Activated B cell treated with CpG ODN at 0.5 μM for 24 hours (primary cell): Measurements from ENCODE around the gene CALN1. TPM values are rescaled to one million over a fixed set of nuclear protein-coding genes. Genes with fewer than 3 reads are reported as not detected.

Experiments used
- ATAC-seq: fragments of 200-7000 bp; cut with Tn5 transposase; one replicate; pipeline ENCODE4 v1.10.0; 2021; ENCODE audit warnings: low read depth, mild to moderate bottlenecking, moderate library complexity
- CTCF ChIA-PET: fragments of 350-600 bp; sonication (Branson Sonifier 250); formaldehyde crosslinking; loops from one replicate; lab custom pipeline; 2021; ENCODE audit warnings: antibody characterized with exemption; lab: Charles Lee
- POLR2A ChIA-PET: fragments of 350-600 bp; sonication (Branson Sonifier 250); formaldehyde crosslinking; loops from one replicate; lab custom pipeline; 2021; ENCODE audit warnings: antibody characterized with exemption; lab: Charles Lee
- DNase-seq: peaks from one replicate; pipeline ENCODE4 v3.0.0; 2022
- H3K27ac Mint-ChIP-seq: one replicate; pipeline ENCODE4 v1.8.0; 2020; ENCODE audit warnings: mixed read lengths
- H3K27me3 Mint-ChIP-seq: one replicate; pipeline ENCODE4 v1.8.0; 2021; ENCODE audit warnings: mixed read lengths
- H3K36me3 Mint-ChIP-seq: one replicate; pipeline ENCODE4 v1.8.0; 2021; ENCODE audit warnings: low read depth, mixed read lengths
- H3K4me1 Mint-ChIP-seq: one replicate; pipeline ENCODE4 v1.8.0; 2021; ENCODE audit warnings: mixed read lengths
- H3K4me3 Mint-ChIP-seq: one replicate; pipeline ENCODE4 v1.8.0; 2020; ENCODE audit warnings: mild to moderate bottlenecking, mixed read lengths
- H3K9me3 Mint-ChIP-seq: one replicate; pipeline ENCODE4 v1.8.0; 2020; ENCODE audit warnings: mixed read lengths
- intact Hi-C: fragments of 100-400 bp; cut with micrococcal nuclease; formaldehyde crosslinking; loops from one replicate; pipeline ENCODE4 v1.15.1; 2024
- total RNA-seq: library from RNA; stranded (reverse); gene quantifications from 2 replicates; pipeline ENCODE4 v1.2.3, GENCODE V29; 2022
- TF ChIP-seq, protein P1 (sequence below): fragments of 200-600 bp; IDR thresholded peaks from one replicate; pipeline ENCODE4 v1.8.0; 2022; ENCODE audit warnings: antibody characterized with exemption, mild to moderate bottlenecking

CALN1 gene
- total RNA-seq, 1 donor from 2014 or later: not detected

- no peak overlapping the region for H3K27ac Mint-ChIP-seq
Measured at GRCh38 chr7:72161534-72161933, 250.6 kb downstream of the CALN1 start.

DNA sequence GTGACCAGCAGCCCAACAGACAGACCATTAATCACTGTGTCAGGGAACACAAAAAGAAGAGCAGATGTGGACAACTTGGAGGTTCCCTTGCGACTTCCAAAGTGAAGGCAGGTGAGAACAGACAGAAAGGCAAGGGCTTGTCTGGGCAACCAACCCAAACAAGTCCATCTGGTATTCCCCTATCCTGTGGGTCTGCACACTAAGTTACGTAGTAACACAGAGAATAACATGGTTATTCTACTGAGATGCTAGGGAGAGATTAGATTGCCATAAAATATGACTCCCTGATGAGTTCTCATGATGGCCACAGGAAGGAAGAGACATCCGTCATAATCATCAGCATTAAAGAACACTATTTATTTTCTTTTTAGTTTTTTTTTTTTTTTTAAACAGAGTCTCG, 252.2 kb downstream of the CALN1 start:
- DNase-seq (no peak), ATAC-seq (no peak)
- CTCF ChIA-PET: no interaction called here
- H3K9me3 Mint-ChIP-seq: peaks cover 17% of the 10 kb centered on the region
- TF ChIP-seq, protein P1, sequence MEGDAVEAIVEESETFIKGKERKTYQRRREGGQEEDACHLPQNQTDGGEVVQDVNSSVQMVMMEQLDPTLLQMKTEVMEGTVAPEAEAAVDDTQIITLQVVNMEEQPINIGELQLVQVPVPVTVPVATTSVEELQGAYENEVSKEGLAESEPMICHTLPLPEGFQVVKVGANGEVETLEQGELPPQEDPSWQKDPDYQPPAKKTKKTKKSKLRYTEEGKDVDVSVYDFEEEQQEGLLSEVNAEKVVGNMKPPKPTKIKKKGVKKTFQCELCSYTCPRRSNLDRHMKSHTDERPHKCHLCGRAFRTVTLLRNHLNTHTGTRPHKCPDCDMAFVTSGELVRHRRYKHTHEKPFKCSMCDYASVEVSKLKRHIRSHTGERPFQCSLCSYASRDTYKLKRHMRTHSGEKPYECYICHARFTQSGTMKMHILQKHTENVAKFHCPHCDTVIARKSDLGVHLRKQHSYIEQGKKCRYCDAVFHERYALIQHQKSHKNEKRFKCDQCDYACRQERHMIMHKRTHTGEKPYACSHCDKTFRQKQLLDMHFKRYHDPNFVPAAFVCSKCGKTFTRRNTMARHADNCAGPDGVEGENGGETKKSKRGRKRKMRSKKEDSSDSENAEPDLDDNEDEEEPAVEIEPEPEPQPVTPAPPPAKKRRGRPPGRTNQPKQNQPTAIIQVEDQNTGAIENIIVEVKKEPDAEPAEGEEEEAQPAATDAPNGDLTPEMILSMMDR: no peak
- no peak overlapping the region for H3K4me3 Mint-ChIP-seq
- no peak overlapping the region for H3K27ac Mint-ChIP-seq
- no peaks in the 10 kb centered on the region for H3K4me1 Mint-ChIP-seq
- no peaks in the 10 kb centered on the region for H3K36me3 Mint-ChIP-seq
- POLR2A ChIA-PET: no interaction called here
- no peaks in the 10 kb centered on the region for H3K27me3 Mint-ChIP-seq
- intact Hi-C loops: no loop called here

More at GRCh38 chr7:72161534-72161933, 250.6 kb downstream of the CALN1 start:
- intact Hi-C loops: no loop called here
- ChIA-PET CTCF (no interaction called here), POLR2A (no interaction called here)
- H3K9me3 Mint-ChIP-seq: peaks cover 17% of the 10 kb centered on the region
- H3K36me3 Mint-ChIP-seq: no peaks in the 10 kb centered on the region
- ATAC-seq (no peak), DNase-seq (no peak)
- TF ChIP-seq, protein P1: no peak
- no peaks in the 10 kb centered on the region for H3K27me3 Mint-ChIP-seq
- no peak overlapping the region for H3K4me3 Mint-ChIP-seq
- H3K4me1 Mint-ChIP-seq: no peaks in the 10 kb centered on the region

DNA sequence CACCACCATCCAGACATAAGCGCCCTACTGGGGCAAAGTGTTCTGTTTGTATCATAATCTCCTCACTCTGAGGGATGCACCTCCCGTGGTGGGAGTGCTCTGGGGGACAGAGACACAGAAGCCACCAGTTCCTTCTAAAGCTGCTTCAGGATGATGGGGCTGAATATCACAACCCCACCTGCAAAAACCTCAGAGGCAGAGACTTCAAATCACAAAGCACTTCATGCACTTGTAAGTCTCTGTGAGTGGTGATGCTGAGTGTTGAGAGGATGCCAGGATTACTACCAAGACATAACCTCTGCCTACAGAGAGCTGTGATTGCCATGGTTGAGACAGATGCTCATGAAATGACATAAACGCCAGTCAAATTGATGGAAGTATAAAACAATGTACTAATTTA, 255.5 kb downstream of the CALN1 start:
- H3K9me3 Mint-ChIP-seq: no peaks in the 10 kb centered on the region
- no peak for DNase-seq
- ChIA-PET CTCF (no interaction called here), POLR2A (no interaction called here)
- ATAC-seq: no peak
- intact Hi-C loops: no loop called here
- no peak overlapping the region for H3K27ac Mint-ChIP-seq
- no peaks in the 10 kb centered on the region for H3K36me3 Mint-ChIP-seq
- no peaks in the 10 kb centered on the region for H3K4me1 Mint-ChIP-seq
- H3K27me3 Mint-ChIP-seq: no peaks in the 10 kb centered on the region
- TF ChIP-seq, protein P1: no peak
- H3K4me3 Mint-ChIP-seq: no peak overlapping the region

GRCh38 chr7:72153132-72153512, 259.0 kb downstream of the CALN1 start:
- Mint-ChIP-seq H3K9me3 (peaks cover 2% of the 10 kb centered on the region), H3K27me3 (no peaks in the 10 kb centered on the region), H3K36me3 (no peaks in the 10 kb centered on the region), H3K4me1 (no peaks in the 10 kb centered on the region), H3K4me3 (no peak overlapping the region), H3K27ac (no peak overlapping the region)
- TF ChIP-seq, protein P1: no peak
- intact Hi-C loops: no loop called here
- ATAC-seq: no peak
- CTCF ChIA-PET: no interaction called here
- POLR2A ChIA-PET: no interaction called here
- no peak for DNase-seq

- H3K4me1 Mint-ChIP-seq: no peaks in the 10 kb centered on the region
- H3K27me3 Mint-ChIP-seq: no peaks in the 10 kb centered on the region
- TF ChIP-seq, protein P1: no peak
- no peak overlapping the region for H3K27ac Mint-ChIP-seq
- ChIA-PET POLR2A (no interaction called here), CTCF (no interaction called here)
- H3K4me3 Mint-ChIP-seq: no peak overlapping the region
- ATAC-seq (no peak), DNase-seq (no peak)
- intact Hi-C loops: no loop called here
- H3K36me3 Mint-ChIP-seq: no peaks in the 10 kb centered on the region
- peaks cover 2% of the 10 kb centered on the region for H3K9me3 Mint-ChIP-seq
Measured at GRCh38 chr7:72152161-72153131, 259.7 kb downstream of the CALN1 start.
